ENCODE data around the gene TBX3.

The TBX3 gene

DNA sequence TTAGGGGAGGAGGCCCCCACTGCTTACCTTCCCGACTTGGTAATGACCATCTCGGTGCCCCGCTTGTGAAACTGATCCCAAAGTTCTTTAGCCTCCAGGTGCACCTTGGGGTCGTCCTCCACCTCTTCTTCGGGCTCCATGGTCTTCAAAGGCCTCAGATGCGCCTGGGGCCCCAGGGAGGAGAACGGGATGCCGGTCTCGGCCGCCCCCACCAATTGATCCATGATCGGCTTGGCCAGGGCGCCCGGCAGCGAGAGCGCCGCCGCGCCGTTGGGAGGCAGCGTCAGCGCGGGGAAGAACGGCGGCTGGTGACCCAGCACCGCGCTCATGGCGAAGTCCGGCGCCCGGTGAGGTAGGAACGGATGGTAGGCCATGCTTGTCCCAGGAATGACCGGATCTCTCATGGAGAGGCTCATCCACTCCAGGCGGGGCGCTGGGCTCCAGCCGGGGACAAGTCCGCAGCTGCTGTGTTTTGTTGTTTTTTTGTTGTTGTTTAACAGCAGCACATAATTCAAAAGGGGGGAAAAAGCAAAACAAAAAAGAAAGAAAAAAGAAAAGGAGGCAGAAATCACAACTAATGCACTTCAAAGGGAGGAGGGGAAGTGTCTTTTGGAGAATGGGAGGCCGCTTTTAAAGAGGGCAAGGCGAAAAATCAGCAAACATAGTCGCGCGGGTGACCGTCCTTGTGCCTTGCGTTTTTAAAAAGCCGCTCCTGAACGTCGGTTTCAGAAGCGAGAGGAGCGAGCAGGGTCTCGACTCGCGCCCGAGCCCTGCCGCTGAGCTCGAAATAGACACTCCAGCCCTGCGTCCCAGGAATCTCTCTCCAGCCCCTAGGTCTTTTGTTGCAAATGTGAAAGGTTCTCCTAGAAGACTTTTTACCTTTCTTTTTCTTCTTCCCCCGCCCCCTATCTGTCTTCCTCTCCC lies 928 bp downstream of the TBX3 start:
- DNase-seq (ENCODE audit: low spot score): no peak

DNA sequence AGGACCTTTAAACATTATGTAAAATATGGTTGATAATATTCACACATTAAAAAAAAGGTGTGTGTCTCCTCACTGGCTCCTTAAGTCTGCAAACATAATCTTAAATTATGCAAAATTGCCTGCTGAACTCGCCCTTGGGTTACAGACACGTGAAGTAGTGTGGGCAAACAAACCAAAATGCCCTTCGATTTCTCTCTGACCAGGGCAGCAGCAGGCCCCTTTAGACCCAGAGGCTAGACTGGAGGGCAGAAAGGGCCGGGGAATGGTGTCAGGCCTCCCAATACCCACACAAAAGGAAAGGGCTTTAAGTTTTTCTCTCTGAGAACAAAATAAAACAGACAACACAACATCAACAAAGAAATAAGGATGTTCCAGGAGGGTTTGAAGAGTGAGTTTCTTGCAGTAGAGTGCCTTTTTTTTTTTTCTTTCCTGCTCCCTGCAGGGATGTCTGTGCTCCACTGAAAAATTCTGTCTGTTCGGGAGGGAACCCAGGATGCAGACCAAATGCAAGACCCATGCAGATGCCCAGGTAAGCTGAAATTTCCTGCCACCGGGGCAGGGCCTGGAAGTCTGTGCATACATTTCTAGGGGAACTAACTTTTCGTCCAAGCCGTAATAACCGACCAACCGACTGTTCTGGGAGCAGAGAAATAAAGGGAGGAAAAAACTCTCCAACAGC lies 1.7 kb downstream of the TBX3 start:
- DNase-seq (ENCODE audit: low spot score): no peak

DNA sequence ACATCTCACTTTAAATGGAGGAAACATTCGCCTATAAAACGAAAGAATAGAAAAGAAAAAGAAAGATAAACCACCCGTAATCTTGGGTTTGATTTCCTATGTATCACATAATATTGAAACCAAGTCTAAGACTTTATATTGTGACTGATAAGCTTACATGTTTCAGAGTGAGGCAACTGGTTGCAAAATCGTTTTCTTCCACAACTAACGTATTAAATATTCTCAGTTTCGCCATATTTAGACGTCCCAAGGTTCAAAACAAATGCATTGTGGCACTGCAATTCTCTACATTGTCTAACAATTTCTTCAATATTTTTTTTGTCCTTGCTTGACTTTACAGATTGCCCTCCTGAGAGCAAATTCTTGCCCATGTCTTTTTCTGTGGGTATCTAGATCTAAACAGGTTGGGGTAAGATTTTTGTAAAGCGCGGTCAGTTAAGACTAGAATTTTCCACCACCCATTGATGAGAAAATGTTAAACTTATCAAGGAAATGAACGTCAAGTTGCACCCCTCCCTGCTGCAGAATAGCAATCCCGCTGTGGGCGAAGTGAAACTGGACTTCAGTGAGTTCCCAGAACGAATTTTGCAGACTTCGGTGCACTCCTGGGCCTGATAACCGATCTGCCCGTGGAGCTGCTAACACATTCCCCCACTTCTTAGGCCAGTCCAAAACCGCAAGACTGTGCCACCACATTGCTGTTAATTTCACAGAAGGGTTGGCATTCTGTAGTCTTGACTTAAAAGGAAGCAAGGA lies 2.7 kb downstream of the TBX3 start:
- DNase-seq (ENCODE audit: low spot score): no peak

DNA sequence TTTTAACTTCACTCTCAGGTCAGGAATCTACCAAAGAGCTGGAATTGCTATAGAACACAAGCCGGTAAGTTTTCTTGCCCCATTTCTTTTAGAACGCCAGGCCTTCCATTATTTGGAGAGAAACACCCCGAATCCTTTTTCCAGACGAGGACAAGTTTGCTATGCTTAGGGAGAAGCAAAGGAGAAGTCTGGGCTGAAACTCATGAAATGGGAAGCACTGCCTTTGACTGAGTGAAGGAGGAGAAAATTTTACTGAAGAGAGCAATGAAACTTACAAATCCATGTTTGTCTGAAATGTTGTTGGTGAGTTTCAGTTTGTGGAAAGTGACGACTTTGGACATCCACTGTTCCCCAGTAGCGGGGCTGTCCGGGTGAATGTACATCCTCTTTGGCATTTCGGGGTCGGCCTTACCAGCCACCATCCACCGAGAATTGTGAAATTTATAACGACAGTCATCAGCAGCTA lies 3.3 kb downstream of the TBX3 start:
- DNase-seq (ENCODE audit: low spot score): no peak

DNA sequence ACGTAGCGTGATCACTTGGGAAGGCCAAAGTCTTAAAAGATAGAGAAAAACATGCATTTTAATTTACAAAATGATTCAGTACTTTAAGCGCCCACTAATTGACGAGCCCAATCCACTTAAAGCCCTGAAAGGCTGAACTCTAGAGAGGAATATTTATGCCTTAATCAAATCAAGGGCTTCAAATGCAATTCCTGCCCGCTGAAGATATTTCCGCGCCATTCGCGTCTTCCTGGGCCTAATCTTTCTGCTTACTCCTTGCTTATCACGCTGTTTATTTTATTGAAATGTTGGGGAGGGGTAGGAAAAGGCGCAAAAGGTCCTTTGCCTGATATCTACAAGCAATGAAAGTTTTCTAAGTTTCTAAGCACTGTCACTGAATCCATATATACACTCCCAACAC lies 4.0 kb downstream of the TBX3 start:
- no peak for DNase-seq (ENCODE audit: low spot score)

DNA sequence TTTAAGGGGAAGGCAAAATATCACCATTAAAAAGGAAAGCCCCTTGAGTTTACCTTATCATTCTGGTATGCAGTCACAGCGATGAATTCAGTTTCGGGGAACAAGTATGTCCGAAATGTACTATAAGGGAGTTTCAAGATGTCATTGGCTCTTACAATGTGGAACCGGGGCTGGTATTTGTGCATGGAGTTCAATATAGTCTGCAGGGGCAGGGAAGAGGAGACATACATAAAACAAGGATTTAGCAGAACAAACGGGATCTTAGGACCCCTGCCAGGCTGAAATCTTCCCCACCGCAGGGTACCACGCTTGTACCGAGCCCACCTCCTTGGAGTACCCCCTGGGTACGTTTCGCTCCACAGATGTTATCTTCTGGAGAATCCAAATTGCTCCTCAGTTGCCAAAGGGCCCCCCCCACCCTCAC lies 4.5 kb downstream of the TBX3 start:
- DNase-seq (ENCODE audit: low spot score): no peak

DNA sequence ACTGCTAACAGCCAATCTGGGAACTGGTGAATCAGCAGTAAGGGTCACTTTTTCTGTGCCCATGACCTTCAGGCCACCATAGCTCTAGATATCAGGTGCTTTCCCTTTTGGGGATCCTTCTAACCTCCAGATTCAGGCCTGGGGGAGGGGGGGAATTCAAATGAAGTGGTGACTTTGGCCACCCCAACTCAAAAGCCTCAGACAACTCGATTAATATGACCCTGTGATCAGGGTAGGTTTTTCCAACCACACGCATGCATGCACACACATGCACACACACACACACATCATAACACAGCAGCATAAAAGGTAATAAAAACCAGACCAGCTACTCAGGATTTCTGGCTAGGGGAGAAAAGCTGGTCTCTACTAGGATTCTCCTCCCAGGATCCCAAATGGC lies 5.3 kb downstream of the TBX3 start:
- no peak for DNase-seq (ENCODE audit: low spot score)

DNA sequence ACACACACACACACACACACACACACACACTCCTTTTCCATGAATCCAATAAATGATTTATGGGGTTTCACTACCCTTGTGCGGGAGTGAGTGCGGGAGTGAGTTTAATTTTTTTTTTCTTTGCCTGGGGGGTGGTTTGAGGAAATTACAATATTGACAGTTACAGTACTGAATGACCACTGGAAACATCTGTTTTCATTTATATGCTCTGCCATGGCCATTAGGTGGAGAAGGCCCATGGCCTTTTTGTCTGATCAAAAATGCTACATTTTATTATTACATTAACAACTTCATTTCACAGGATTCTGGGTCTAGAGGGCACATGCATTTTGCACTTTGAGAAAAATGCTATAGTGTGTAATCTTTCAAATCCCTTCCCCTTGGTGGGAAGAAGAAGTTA lies 5.9 kb downstream of the TBX3 start:
- DNase-seq (ENCODE audit: low spot score): no peak

DNA sequence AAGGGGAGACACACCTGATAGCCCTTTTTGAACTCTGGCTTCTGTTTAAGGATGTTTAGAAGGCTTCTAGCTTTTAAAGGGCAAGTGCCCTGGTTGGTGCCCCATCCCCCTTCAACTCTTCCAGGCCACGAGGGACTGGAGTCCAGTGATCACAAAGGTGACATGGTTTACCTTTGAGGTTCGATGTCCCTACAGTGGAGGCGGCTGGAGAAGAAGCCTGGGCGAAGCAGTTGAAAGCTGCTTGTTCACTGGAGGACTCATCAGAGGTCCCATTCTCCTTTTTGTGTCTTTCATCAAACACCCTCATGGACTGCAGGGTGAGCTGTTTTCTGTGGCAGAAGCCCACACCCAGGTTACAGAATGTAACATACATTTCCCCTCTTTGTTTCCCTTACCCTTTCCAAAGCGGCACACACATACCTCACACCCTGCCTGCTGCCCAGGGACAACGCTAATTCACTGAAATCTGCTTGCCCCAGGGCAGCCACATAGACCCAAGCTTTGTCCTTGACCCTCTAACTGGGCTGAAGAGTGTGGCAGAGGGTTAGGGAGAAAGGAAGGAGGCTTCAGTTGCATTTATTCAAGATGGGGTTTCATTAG lies 7.7 kb downstream of the TBX3 start:
- DNase-seq (ENCODE audit: low spot score): no peak

DNA sequence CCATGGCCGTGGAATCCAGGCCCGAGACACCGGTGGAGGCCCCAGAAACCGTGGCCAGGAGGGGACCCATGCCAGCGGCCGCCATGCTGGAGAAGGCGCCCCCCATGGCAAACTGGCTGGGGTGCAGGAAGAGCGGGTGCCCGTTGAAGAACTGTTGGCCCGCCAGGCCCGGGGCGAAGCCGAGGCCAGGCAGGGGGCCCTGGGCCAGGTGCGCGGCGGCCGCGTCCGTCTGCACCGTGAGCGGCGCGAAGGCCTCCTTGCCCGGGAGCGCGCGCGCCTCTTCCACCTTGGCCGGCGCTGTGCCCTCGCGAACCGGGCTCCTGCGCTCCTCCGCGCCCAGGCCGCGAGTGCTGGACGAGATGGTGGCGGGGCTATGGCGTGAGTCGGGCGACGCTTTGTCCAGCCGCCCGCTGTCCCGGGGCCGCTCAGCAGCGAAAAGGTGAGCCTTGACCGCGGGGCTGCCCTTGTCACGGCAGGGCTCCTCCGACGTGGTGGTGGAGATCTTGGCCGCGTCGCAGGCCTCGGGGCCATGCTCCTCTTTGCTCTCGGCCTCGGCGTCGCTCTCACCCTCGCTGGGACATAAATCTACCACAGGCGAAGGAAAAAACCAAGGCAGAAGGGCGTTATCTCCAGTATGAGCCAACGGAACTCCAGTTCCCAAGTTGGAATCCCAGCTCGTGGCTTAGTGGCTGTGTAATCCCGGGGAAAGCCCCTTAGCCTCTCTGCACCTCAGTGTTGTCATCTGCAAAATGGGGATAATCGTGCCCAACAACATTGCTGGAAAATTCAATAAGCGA lies 9.5 kb downstream of the TBX3 start:
- no peak for DNase-seq (ENCODE audit: low spot score)

DNA sequence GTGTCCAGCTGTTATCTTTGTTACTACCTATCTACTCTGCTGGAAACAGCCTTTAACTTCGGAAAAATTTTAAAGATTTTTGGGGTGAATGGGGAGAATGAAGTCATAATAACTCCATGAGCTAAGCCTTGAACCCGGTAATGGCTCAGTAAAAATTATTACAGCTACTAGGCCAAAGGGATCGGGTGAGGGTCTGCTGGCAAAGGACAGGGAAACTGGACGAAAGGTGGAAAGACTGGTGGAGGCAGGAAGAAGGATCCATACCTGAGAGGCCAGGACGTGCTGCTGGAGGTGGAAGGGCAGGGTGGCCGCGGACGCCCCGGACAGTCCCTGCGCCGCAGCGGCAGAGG lies 10.1 kb downstream of the TBX3 start:
- DNase-seq (ENCODE audit: low spot score): no peak

DNA sequence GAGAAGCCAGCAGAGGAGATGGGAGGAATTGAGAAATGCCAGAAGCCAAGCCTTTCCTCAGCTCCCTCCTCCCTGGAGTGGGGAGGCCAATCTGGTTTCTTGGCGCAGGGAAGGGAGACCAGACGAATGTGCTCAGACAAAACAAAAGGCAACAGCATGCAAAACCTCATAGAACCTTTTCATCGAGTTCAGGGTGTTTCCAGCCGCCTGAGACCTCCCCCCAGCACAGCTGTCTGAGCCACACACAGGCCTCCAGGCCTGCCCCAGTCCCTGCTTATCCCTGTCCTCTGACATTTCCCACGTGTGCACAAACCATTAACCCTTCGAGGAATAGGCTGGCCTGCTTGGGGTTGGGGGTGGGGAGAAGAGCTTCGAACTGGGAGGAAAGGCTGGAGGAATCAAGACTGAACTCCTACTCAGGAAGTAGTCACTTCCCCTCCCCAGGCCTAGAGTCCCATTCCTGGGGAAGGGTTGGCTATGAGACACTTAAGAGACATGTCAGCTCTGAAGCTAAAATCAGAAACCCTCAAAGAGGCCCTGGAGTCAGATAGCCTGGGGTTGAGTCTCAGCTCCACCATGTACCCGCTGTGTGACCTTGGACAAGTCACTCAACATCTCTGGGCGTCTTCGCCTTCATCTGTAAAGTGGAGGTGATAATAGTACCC lies 10.7 kb downstream of the TBX3 start:
- DNase-seq (ENCODE audit: low spot score): no peak

DNA sequence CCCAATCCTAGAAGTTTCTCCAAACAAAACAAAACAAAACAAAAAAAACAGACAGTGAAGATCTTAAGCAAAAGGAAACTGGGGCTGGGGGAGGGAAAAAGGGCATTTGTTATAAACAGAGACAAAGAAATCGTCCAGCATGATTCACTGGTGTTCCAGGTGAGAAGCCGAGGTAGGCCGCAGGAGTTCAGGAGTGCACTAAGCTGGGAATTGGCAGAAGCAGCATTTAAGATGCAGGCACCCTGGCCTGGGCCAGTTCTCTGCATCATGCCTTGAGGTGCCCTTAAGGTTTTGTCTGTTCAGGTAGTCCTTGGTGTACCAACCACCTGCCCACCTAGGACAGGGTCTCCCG lies 11.2 kb downstream of the TBX3 start:
- DNase-seq (ENCODE audit: low spot score): no peak

DNA sequence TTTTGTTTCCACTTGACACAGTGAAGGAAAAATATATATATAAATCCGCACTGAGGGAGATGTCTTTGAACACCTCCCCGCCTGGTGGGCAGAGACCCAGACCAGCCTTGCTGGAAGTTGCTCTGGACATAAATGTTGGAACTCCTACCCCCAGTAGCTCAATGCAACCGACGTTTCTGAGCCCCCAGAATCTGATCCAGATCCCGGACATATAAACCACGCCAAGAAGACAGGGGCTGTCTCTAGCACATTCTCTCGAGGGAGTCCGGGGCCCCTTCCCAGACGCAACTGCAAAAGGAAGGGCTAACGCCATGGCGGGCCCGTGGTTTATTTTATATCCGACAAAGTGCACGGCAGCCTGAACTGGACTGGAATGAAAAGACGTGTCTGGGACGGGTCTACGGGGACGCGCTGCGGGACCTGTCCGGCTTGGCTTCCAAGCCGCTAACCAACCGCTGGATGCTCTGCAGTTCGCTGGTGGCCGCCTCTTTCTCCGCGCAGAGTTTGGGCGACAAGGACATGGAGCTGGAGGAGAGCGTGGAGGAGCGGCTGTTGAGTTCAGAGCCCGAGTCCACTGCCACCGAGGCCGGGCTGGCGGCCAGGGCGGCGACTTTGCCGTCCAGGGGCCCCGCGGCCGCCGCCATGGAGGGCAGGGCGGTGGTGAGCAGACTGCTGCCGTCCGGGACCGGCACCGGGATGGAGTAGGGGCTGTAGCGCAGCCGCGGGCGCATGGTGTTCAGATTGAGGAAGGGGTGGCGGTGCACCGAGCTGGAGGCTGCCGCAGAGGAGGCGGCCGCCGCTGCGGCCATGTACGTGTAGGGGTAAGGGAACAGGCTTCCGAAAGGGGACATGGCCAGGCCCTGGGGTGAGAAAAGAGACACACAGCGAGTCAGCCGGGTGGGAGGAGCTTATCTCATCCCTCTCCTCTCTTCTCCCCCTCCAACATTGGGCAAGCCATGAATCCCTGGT lies 12.2 kb downstream of the TBX3 start:
- no peak for DNase-seq (ENCODE audit: low spot score)

DNA sequence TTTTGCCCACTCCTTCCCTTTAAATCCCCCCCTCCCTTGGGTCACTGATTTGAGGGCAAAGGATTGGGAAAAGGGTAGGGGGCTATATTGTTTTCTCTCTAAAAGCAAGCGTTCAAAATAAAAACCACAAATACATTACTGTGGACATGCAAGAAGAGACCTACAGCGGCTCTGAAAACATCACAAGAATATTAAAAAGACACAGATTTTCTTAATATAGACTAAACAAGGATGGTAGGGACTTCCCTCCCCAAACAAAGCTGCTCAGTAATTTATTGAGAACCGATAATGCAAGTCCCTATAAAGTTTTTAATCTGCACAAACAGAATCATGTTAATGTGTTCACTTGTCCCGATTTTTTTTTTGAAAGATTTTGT lies 12.9 kb downstream of the TBX3 start:
- DNase-seq (ENCODE audit: low spot score): no peak

DNA sequence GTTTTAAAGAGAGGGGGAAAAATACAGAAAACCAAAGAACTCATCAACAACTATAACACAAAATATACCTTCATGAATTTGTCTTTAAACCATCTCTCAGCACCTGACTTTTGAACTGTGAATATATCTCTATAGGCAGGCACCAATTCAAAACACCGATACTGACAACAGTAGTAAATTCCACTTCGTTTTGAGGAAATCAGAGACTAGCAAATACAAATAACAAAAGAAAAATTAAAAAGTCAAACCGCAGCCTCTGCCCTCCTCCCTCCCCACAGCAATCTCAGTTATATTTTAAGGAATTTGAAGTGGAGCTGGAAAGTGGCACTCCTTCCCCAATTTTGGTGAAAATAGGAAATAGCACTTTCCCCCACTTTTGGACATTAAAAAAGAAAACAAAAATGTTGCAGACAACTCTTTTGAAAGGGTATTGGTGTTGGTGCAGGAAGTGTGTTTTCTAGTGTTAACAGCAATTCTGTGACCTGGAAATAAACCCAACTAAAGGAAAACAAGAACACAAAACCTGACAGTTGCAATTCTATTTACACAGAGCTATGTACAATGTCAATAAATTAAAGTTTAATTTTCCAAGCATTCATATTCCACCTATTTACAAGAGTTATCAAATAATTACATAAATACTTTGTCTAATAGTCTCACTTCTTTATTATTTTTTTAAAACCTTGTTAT lies 13.5 kb downstream of the TBX3 start:
- no peak for DNase-seq (ENCODE audit: low spot score)

DNA sequence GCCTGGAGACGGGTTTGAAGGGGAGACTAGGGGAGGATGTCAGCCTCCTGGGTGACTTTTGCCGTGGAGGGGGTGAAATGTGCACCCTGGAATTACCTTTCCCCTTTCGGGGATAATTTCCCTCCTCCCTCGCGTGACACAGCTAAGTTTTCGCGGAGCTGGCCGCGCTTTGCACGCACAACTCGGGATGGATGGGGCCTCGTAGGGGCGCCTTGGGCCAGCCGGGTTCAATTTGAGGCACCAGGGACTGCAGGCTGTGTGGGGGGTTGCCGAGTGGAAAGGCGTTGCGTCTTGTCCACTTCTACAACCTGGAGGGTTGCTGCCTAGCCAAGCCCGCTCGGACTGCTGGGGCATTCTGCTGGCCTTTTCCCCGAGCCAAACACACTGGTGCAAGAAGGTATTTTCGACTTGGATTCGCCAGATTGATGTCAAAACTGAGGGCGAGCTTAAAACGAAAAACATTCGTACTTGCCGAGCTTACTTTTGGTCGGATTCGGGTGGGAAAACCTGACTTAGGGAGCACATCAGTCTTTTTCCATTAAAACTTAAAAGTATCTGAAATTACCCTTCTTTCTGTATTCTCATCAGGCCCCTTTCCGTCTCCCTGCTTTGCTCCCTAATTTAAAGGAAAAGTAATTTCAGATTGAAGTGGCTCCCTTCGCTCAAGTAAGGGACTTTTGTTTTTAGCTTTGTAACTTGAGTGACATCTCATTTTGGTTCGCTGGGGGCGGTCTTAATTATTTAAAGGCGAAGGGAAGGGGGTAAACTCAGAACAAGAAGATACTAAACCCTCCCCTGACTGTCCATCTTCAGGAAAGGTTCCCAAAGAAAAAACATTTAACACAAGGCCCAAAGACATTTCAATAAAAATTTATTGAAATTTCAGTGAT lies 14.3 kb downstream of the TBX3 start:
- DNase-seq (ENCODE audit: low spot score): no peak

DNA sequence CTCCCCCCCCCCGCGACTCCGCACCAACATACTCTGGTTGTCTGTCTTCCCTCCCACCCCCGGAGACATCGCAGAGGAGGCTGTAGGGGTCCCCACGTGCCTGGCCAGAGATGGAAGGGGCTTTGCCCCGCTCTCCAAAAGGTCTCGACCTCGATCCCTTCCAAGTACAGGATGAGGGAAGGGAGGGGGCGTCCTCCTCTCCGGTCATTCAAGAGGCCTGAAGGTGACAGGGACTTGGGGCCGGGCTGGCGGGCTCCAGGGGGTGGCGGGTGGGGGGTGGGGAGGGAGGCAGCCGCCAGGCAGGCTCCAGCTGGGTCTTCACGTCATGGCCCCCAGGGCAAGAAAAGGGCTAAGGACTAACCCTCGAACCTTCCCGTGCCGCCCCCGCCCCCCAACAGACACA lies 15.1 kb downstream of the TBX3 start:
- no peak for DNase-seq (ENCODE audit: low spot score)
